ENCODE results near the gene MPC1. TPM values are rescaled to one million over a fixed set of nuclear protein-coding genes. Genes with fewer than 3 reads are reported as not detected.

MPC1 gene
- total RNA-seq, 3 donors from 2014 or later, result 37.4 to 66.9 (median 65.7) TPM

DNA sequence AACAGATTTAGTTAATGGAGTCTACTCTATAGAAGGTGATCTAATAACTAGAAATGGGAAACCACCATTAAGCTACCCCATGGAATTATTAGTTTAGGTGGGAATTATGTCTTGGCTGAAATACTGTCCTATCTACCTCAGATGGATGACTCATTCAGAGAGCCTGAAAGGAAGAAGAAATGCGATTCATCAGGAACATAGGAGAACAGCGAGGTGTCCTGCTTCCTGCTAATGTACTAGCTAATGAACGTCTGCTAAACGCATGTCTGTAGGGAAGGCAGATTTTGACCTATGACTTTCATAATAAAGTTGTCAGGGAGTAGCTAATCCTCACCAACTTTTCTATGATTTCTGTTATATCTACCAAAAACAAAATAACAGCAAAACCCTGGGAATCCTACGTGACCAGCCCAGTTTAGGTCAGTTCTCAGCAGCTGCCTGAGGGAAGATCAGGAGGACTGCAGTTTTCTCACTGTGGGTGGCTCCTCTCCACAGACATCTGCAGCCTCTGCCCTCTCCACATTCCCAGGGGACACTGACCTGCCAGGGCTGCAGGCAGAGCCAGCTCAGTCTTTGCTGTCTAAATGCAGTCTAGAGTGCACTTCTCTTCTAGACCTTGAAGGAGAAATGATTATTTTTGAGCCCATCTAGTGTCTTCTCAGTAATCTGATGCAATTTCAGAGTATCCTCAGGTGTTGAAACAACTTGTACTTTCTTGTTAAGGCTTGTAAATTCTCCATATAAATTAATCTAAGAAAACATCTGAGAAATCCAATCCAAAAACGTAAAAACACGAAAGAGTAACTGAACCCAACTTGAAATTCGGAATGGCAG, 22.3 kb downstream of the MPC1 start:
- TF ChIP-seq POLR2A (IDR thresholded peaks at IDR 0.05) (no peak), POLR2AphosphoS5 (IDR thresholded peaks at IDR 0.05) (no peak)
- TF ChIP-seq, protein P1, sequence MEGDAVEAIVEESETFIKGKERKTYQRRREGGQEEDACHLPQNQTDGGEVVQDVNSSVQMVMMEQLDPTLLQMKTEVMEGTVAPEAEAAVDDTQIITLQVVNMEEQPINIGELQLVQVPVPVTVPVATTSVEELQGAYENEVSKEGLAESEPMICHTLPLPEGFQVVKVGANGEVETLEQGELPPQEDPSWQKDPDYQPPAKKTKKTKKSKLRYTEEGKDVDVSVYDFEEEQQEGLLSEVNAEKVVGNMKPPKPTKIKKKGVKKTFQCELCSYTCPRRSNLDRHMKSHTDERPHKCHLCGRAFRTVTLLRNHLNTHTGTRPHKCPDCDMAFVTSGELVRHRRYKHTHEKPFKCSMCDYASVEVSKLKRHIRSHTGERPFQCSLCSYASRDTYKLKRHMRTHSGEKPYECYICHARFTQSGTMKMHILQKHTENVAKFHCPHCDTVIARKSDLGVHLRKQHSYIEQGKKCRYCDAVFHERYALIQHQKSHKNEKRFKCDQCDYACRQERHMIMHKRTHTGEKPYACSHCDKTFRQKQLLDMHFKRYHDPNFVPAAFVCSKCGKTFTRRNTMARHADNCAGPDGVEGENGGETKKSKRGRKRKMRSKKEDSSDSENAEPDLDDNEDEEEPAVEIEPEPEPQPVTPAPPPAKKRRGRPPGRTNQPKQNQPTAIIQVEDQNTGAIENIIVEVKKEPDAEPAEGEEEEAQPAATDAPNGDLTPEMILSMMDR (IDR thresholded peaks at IDR 0.05), result no peak
- Histone ChIP-seq H3K27me3 (no peaks in the 10 kb centered on the region), H3K4me3 (no peak overlapping the region), H3K27ac (peak overlapping the region; percentile 46 to 62), H3K36me3 (no peaks in the 10 kb centered on the region), H3K4me1 (peaks cover 4 to 6% of the 10 kb centered on the region in 2 donors), H3K9me3 (no peaks in the 10 kb centered on the region)
- intact Hi-C loops (cut with DNase I; ENCODE audit: low total_unique reads), result no loop called here
- no peak for DNase-seq (ENCODE audit: low spot score in 2 of 2)

- no peak overlapping the region for H3K27ac ChIP-seq
- peaks cover 2 to 3% of the 10 kb centered on the region in 2 donors for H3K4me1 ChIP-seq
- H3K27me3 ChIP-seq, result no peaks in the 10 kb centered on the region
- no peaks in the 10 kb centered on the region for H3K9me3 ChIP-seq
- H3K4me3 ChIP-seq, result no peak overlapping the region
- TF ChIP-seq POLR2A (IDR thresholded peaks at IDR 0.05), result no peak
- TF ChIP-seq POLR2AphosphoS5 (IDR thresholded peaks at IDR 0.05), result no peak
- TF ChIP-seq, protein P1 (IDR thresholded peaks at IDR 0.05), result no peak
- no peaks in the 10 kb centered on the region for H3K36me3 ChIP-seq
- DNase-seq (ENCODE audit: low spot score in 2 of 2), result no peak
- intact Hi-C loops (cut with DNase I; ENCODE audit: low total_unique reads), result no loop called here
Measured at GRCh38 chr6:166355552-166355951, 27.2 kb downstream of the MPC1 start.

DNA sequence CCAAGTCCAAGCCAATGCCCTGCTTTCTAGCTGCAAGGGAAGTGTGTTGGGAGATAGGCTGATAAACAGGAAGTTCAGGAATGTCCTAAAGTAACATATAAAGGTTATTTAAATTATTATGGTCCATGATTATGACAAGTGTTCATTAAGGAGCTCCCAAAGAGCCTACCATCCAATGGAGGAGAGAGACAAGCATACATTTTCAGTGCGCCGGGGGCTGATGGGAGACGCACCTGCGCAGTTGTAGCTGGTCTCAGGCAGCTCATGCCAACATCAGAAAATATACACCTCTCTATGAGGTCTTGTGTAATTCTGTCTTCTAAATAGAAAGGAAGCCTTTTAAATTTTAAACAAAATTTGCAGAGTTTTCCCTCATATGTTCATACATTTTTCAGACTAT, 27.8 kb downstream of the MPC1 start:
- no peak overlapping the region for H3K27ac ChIP-seq
- H3K4me1 ChIP-seq, result no peaks in the 10 kb centered on the region
- TF ChIP-seq, protein P1 (IDR thresholded peaks at IDR 0.05), result no peak
- no peak for TF ChIP-seq POLR2A (IDR thresholded peaks at IDR 0.05)
- TF ChIP-seq POLR2AphosphoS5 (IDR thresholded peaks at IDR 0.05), result no peak
- H3K36me3 ChIP-seq, result no peaks in the 10 kb centered on the region
- no peak overlapping the region for H3K4me3 ChIP-seq
- no peak for DNase-seq (ENCODE audit: low spot score in 2 of 2)
- H3K9me3 ChIP-seq, result peaks cover 0 to 3% of the 10 kb centered on the region in 2 donors
- H3K27me3 ChIP-seq, result no peaks in the 10 kb centered on the region
- intact Hi-C loops (cut with DNase I; ENCODE audit: low total_unique reads), result no loop called here

GRCh38 chr6:166354143-166354542, 28.6 kb downstream of the MPC1 start:
- Histone ChIP-seq H3K4me1 (no peaks in the 10 kb centered on the region), H3K27me3 (no peaks in the 10 kb centered on the region), H3K9me3 (peaks cover 0 to 6% of the 10 kb centered on the region in 2 donors), H3K36me3 (no peaks in the 10 kb centered on the region), H3K27ac (no peak overlapping the region), H3K4me3 (no peak overlapping the region)
- no peak for TF ChIP-seq POLR2A (IDR thresholded peaks at IDR 0.05)
- TF ChIP-seq, protein P1 (IDR thresholded peaks at IDR 0.05), result no peak
- no peak for TF ChIP-seq POLR2AphosphoS5 (IDR thresholded peaks at IDR 0.05)
- intact Hi-C loops (cut with DNase I; ENCODE audit: low total_unique reads), result no loop called here
- DNase-seq (ENCODE audit: low spot score in 2 of 2), result no peak

GRCh38 chr6:166353507-166353906, 29.2 kb downstream of the MPC1 start:
- Histone ChIP-seq H3K36me3 (no peaks in the 10 kb centered on the region), H3K27me3 (no peaks in the 10 kb centered on the region), H3K4me3 (no peak overlapping the region), H3K4me1 (no peaks in the 10 kb centered on the region), H3K9me3 (peaks cover 0 to 6% of the 10 kb centered on the region in 2 donors), H3K27ac (no peak overlapping the region)
- TF ChIP-seq POLR2AphosphoS5 (IDR thresholded peaks at IDR 0.05), result no peak
- TF ChIP-seq, protein P1 (IDR thresholded peaks at IDR 0.05), result no peak
- TF ChIP-seq POLR2A (IDR thresholded peaks at IDR 0.05), result no peak
- intact Hi-C loops (cut with DNase I; ENCODE audit: low total_unique reads), result no loop called here
- no peak for DNase-seq (ENCODE audit: low spot score in 2 of 2)

Measured in breast epithelium (tissue), 4 donors.